H9 (cell line): ENCODE data around the gene PCSK9. TPM values are rescaled to one million over a fixed set of nuclear protein-coding genes. Genes with fewer than 3 reads are reported as not detected.

Source experiments
- DNase-seq: peaks from one replicate; pipeline ENCODE4 v3.0.0-alpha.2; 2017
- H2AFZ ChIP-seq: one replicate; pipeline ENCODE4 v1.6.1; 2013; ENCODE audit warnings: mild to moderate bottlenecking, low read length, control low read depth, moderate library complexity
- H2AK5ac ChIP-seq: 2 replicates; pipeline ENCODE4 v1.6.1; 2013; ENCODE audit warnings: low read length, control low read depth, mixed read lengths; ENCODE audit not compliant: insufficient read length
- H2BK120ac ChIP-seq: one replicate; pipeline ENCODE4 v1.6.1; 2013; ENCODE audit warnings: low read depth, mild to moderate bottlenecking, low read length, control low read depth, inconsistent platforms; ENCODE audit not compliant: poor library complexity, severe bottlenecking
- H2BK12ac ChIP-seq: 2 replicates; pipeline ENCODE4 v1.6.1; 2013; ENCODE audit warnings: low read length, control low read depth, mixed read lengths, low read depth; ENCODE audit not compliant: insufficient read length
- H2BK15ac ChIP-seq: 2 replicates; pipeline ENCODE4 v1.6.1; 2013; ENCODE audit warnings: low read depth, low read length, control low read depth
- H2BK20ac ChIP-seq: one replicate; pipeline ENCODE4 v1.6.1; 2013; ENCODE audit warnings: low read depth, mild to moderate bottlenecking, low read length, control low read depth, inconsistent platforms; ENCODE audit not compliant: poor library complexity, severe bottlenecking
- H2BK5ac ChIP-seq: 2 replicates; pipeline ENCODE4 v1.6.1; 2013; ENCODE audit warnings: low read length, control low read depth, mixed read lengths; ENCODE audit not compliant: insufficient read length
- H3K14ac ChIP-seq: 2 replicates; pipeline ENCODE4 v1.6.1; 2013; ENCODE audit warnings: low read length, control low read depth; ENCODE audit not compliant: insufficient read depth
- H3K18ac ChIP-seq: 2 replicates; pipeline ENCODE4 v1.6.1; 2013; ENCODE audit warnings: low read depth, mild to moderate bottlenecking, mixed read lengths, low read length, control low read depth; ENCODE audit not compliant: insufficient read length
- H3K23ac ChIP-seq: 2 replicates; pipeline ENCODE4 v1.6.1; 2013; ENCODE audit warnings: low read length, control low read depth, mixed read lengths, low read depth; ENCODE audit not compliant: insufficient read length
- H3K23me2 ChIP-seq: 2 replicates; pipeline ENCODE4 v1.6.1; 2013; ENCODE audit warnings: low read depth, mild to moderate bottlenecking, mixed read lengths, low read length, control low read depth; ENCODE audit not compliant: insufficient read length, poor library complexity, severe bottlenecking
- H3K27ac ChIP-seq: 2 replicates; pipeline ENCODE4 v1.5.1; 2013; ENCODE audit warnings: low read length, control low read depth, mixed read lengths, low read depth; ENCODE audit not compliant: insufficient read length
- H3K27me3 ChIP-seq: 2 replicates; pipeline ENCODE4 v1.6.1; 2013; ENCODE audit warnings: low read length, control low read depth, inconsistent platforms; ENCODE audit not compliant: insufficient read depth
- H3K4ac ChIP-seq: 2 replicates; pipeline ENCODE4 v1.6.1; 2013; ENCODE audit warnings: low read depth, mild to moderate bottlenecking, control low read depth, inconsistent platforms, low read length, moderate library complexity
- H3K4me1 ChIP-seq: 2 replicates; pipeline ENCODE4 v1.6.1; 2013; ENCODE audit warnings: low read length, control low read depth, inconsistent platforms; ENCODE audit not compliant: insufficient read depth
- H3K4me2 ChIP-seq: 2 replicates; pipeline ENCODE4 v1.6.1; 2013; ENCODE audit warnings: low read length, control low read depth, mixed read lengths; ENCODE audit not compliant: insufficient read length, insufficient read depth
- H3K56ac ChIP-seq: 2 replicates; pipeline ENCODE4 v1.6.1; 2013; ENCODE audit warnings: low read depth, mild to moderate bottlenecking, mixed read lengths, low read length, control low read depth; ENCODE audit not compliant: insufficient read length
- H3K79me1 ChIP-seq: 2 replicates; pipeline ENCODE4 v1.6.1; 2013; ENCODE audit warnings: low read depth, mild to moderate bottlenecking, moderate library complexity, low read length, control low read depth, inconsistent platforms; ENCODE audit not compliant: insufficient read depth, poor library complexity, severe bottlenecking
- H3K79me2 ChIP-seq: 2 replicates; pipeline ENCODE4 v1.6.1; 2013; ENCODE audit warnings: low read length, control low read depth, inconsistent platforms; ENCODE audit not compliant: insufficient read depth
- H3K9ac ChIP-seq: 2 replicates; pipeline ENCODE4 v1.6.1; 2013; ENCODE audit warnings: low read length, control low read depth, mixed read lengths; ENCODE audit not compliant: insufficient read length; ENCODE audit errors: extremely low read depth
- H3K9me3 ChIP-seq: one replicate; pipeline ENCODE4 v1.6.1; 2013; ENCODE audit warnings: low read depth, low read length, inconsistent platforms; ENCODE audit not compliant: control insufficient read depth
- H3T11ph ChIP-seq: one replicate; pipeline ENCODE4 v1.6.1; 2013; ENCODE audit warnings: mild to moderate bottlenecking, low read length, control low read depth, inconsistent platforms
- H4K20me1 ChIP-seq: one replicate; pipeline ENCODE4 v1.6.1; 2013; ENCODE audit not compliant: control insufficient read depth, insufficient read length, insufficient read depth
- H4K5ac ChIP-seq: 2 replicates; pipeline ENCODE4 v1.6.1; 2013; ENCODE audit warnings: low read depth, mild to moderate bottlenecking, mixed read lengths, low read length, control low read depth; ENCODE audit not compliant: insufficient read length
- H4K8ac ChIP-seq: replicated peaks from 2 replicates; pipeline ENCODE4 v1.6.1; 2013; ENCODE audit warnings: low read length, control low read depth, mixed read lengths, low read depth; ENCODE audit not compliant: insufficient read length
- H4K91ac ChIP-seq: 2 replicates; pipeline ENCODE4 v1.6.1; 2013; ENCODE audit warnings: low read depth, mild to moderate bottlenecking, moderate library complexity, mixed read lengths, low read length, control low read depth; ENCODE audit not compliant: insufficient read length
- H3K27ac Mint-ChIP-seq, 3 experiments: 2 replicates in 2 of 3; 3 replicates in 1 of 3; pipeline ENCODE4 v1.8.0; 2020 to 2021; ENCODE audit warnings: mixed read lengths in 3 of 3, mild to moderate bottlenecking in 1 of 3, moderate library complexity in 1 of 3
- H3K27me3 Mint-ChIP-seq: 2 replicates; pipeline ENCODE4 v1.8.0; 2021; ENCODE audit warnings: low read depth, mild to moderate bottlenecking, moderate library complexity, mixed read lengths
- H3K36me3 Mint-ChIP-seq, 3 experiments: 2 replicates in 2 of 3; 3 replicates in 1 of 3; pipeline ENCODE4 v1.8.0; 2020 to 2021; ENCODE audit warnings: low read depth in 3 of 3, mixed read lengths in 3 of 3; ENCODE audit not compliant: insufficient read depth in 1 of 3
- H3K4me1 Mint-ChIP-seq, 2 experiments: 2 replicates each; pipeline ENCODE4 v1.8.0; 2020; ENCODE audit warnings: mixed read lengths in 2 of 2
- H3K4me3 Mint-ChIP-seq, 2 experiments: 2 replicates in 1 of 2; 3 replicates in 1 of 2; pipeline ENCODE4 v1.8.0; 2020 to 2021; ENCODE audit warnings: mild to moderate bottlenecking in 2 of 2, mixed read lengths in 2 of 2, moderate library complexity in 1 of 2
- H3K9me3 Mint-ChIP-seq, 2 experiments: 2 replicates in 1 of 2; 3 replicates in 1 of 2; pipeline ENCODE4 v1.8.0; 2020; ENCODE audit warnings: mild to moderate bottlenecking in 2 of 2, mixed read lengths in 2 of 2, moderate library complexity in 1 of 2
- WGBS: extraction: QIAGEN DNeasy Blood & Tissue Kit; methylation state at CpG from one replicate; pipeline ENCODE4 v1.1.7; 2013; ENCODE audit warnings: missing lambda C conversion rate, low lambda C conversion rate, mixed read lengths; ENCODE audit not compliant: insufficient read length; ENCODE audit errors: extremely low coverage; 5-methylcytosine and 5-hydroxymethylcytosine counted together
- long read RNA-seq: library from polyadenylated mRNA; unstranded; transcript quantifications from one replicate; pipeline ENCODE4 v2.0.0, GENCODE V29; 2020
- total RNA-seq: library from RNA; stranded (reverse); gene quantifications from 2 replicates; pipeline ENCODE4 v1.2.1, GENCODE V29; 2021
- TF ChIP-seq, protein P1 (sequence below): fragments of 200-600 bp; sonication (generic); conservative IDR thresholded peaks from 3 replicates; pipeline ENCODE4 v1.8.0; 2021; ENCODE audit warnings: antibody characterized with exemption, mild to moderate bottlenecking

Gene PCSK9
- total RNA-seq, result 72.2 and 75.1 TPM in 2 replicates
- long read RNA-seq, transcript PCSK9-201 (12 exons, 3,637 nt), result major isoform, 432 of 522 reads
- long read RNA-seq, partial matches to known transcripts, result 64 of 522 reads
- long read RNA-seq, other reads (novel, unspliced or antisense), result 26 of 522 reads

GRCh38 chr1:55039342-55040082, at the start of gene PCSK9:
TSS of gene PCSK9 (plus strand) at chr1:55039548. CDS start at chr1:55039838, 290 bp downstream.
- H3K9me3 ChIP-seq, result no peaks in the 10 kb centered on the region
- H3K27me3 Mint-ChIP-seq, result peaks cover 49% of the 10 kb centered on the region
- H3K27ac Mint-ChIP-seq, result peak within 1 kb of the TSS in 1 of 3 experiments; percentile 76; a peak in 3 of 7 replicates

More at GRCh38 chr1:55039342-55040082, at the start of gene PCSK9:
- TF ChIP-seq, protein P1, sequence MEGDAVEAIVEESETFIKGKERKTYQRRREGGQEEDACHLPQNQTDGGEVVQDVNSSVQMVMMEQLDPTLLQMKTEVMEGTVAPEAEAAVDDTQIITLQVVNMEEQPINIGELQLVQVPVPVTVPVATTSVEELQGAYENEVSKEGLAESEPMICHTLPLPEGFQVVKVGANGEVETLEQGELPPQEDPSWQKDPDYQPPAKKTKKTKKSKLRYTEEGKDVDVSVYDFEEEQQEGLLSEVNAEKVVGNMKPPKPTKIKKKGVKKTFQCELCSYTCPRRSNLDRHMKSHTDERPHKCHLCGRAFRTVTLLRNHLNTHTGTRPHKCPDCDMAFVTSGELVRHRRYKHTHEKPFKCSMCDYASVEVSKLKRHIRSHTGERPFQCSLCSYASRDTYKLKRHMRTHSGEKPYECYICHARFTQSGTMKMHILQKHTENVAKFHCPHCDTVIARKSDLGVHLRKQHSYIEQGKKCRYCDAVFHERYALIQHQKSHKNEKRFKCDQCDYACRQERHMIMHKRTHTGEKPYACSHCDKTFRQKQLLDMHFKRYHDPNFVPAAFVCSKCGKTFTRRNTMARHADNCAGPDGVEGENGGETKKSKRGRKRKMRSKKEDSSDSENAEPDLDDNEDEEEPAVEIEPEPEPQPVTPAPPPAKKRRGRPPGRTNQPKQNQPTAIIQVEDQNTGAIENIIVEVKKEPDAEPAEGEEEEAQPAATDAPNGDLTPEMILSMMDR, result no peak
- H4K5ac ChIP-seq, result no peak within 1 kb of the TSS
- peak within 1 kb of the TSS; percentile 36 for H3K18ac ChIP-seq
- H3K79me1 ChIP-seq, result no peaks in the 10 kb centered on the region
- no peak within 1 kb of the TSS for H2BK12ac ChIP-seq
- H3K9ac ChIP-seq, result peak within 1 kb of the TSS; percentile 52
- no peak within 1 kb of the TSS for H3K23ac ChIP-seq
- Mint-ChIP-seq H3K4me3 (peak within 1 kb of the TSS; percentile 82 to 93), H3K36me3 (peaks cover 6 to 23% (median 8%) of the 10 kb centered on the region in 3 experiments; a peak in 6 of 7 replicates), H3K4me1 (peaks cover 41 to 53% of the 10 kb centered on the region in 2 experiments), H3K9me3 (no peaks in the 10 kb centered on the region; a peak in 2 of 5 replicates)
- peaks cover 11% of the 10 kb centered on the region; the same call in 1 of the 2 replicates for H3K27me3 ChIP-seq
- peak; percentile 85 for DNase-seq
- no peak within 1 kb of the TSS for H4K91ac ChIP-seq
- no peak within 1 kb of the TSS for H2BK120ac ChIP-seq
- no peak within 1 kb of the TSS for H3K56ac ChIP-seq
- H3K4me2 ChIP-seq, result peak within 1 kb of the TSS; percentile 46
- no peak within 1 kb of the TSS for H4K8ac ChIP-seq
- no peak within 1 kb of the TSS for H2BK15ac ChIP-seq
- H3K23me2 ChIP-seq, result peaks cover 21% of the 10 kb centered on the region
- H3K79me2 ChIP-seq, result peaks cover 18% of the 10 kb centered on the region; the same call in 1 of the 2 replicates
- H3K4ac ChIP-seq, result no peak within 1 kb of the TSS
- peak within 1 kb of the TSS; percentile 85 for H3K14ac ChIP-seq
- peaks cover 9% of the 10 kb centered on the region; the same call in 1 of the 2 replicates for H3K4me1 ChIP-seq
- no peak within 1 kb of the TSS for H2AFZ ChIP-seq
- H3T11ph ChIP-seq, result no peak within 1 kb of the TSS
- no peak within 1 kb of the TSS for H3K27ac ChIP-seq
- no CpG with 5 or more reads among the region's 67 CpGs for WGBS
- H2BK5ac ChIP-seq, result no peak within 1 kb of the TSS
- H2AK5ac ChIP-seq, result no peak within 1 kb of the TSS
- no peak within 1 kb of the TSS for H2BK20ac ChIP-seq
- no peaks in the 10 kb centered on the region for H4K20me1 ChIP-seq
